ENCODE results near the gene TIGAR.

- TF ChIP-seq CREB1 (IDR thresholded peaks at IDR 0.05) (no peak), CTCF (IDR thresholded peaks at IDR 0.05; ENCODE audit: control extremely low read depth in 1 of 3, insufficient read depth in 1 of 3, low read depth in 1 of 3, low read length in 3 of 3) (no peak), POLR2AphosphoS5 (IDR thresholded peaks at IDR 0.05; ENCODE audit: low read depth, low read length) (peak; percentile 25), ATF3 (IDR thresholded peaks at IDR 0.05; ENCODE audit: insufficient read depth, low read depth, low read length) (no peak), SIN3A (conservative IDR thresholded peaks at IDR 0.05 in 1 of 2, IDR thresholded peaks at IDR 0.05 in 1 of 2; ENCODE audit: low read depth in 1 of 2, low read length in 2 of 2) (no peak), CBX5 (IDR thresholded peaks at IDR 0.05; ENCODE audit: low read depth, low read length) (no peak), POLR2A (IDR thresholded peaks at IDR 0.05; ENCODE audit: control extremely low read depth in 1 of 2, low read depth in 2 of 2, low read length in 2 of 2) (no peak; a peak in 1 of 3 replicates), TEAD4 (IDR thresholded peaks at IDR 0.05; ENCODE audit: low read depth, low read length) (no peak), CEBPB (IDR thresholded peaks at IDR 0.05; ENCODE audit: low read depth, low read length) (no peak)
Observed at GRCh38 chr12:4282103-4282891, 38.7 kb upstream of the TIGAR start.
